H1 (cell line): ENCODE measurements around the gene LMOD2. TPM values are rescaled to one million over a fixed set of nuclear protein-coding genes. Genes with fewer than 3 reads are reported as not detected.
A peak's percentile ranks its signal among the peaks of the same experiment; 100 is the strongest.

Source experiments
- CTCF ChIA-PET: fragments of 300-600 bp; sonication (Branson Sonifier 250); formaldehyde crosslinking; loops from one replicate; lab custom pipeline; 2021; ENCODE audit not compliant: partially characterized antibody; lab: Charles Lee
- POLR2A ChIA-PET: fragments of 300-600 bp; sonication (Branson Sonifier 250); formaldehyde crosslinking; loops from one replicate; lab custom pipeline; 2021; ENCODE audit warnings: inconsistent platforms; ENCODE audit not compliant: partially characterized antibody; lab: Charles Lee
- DNase-seq, 2 experiments: peaks; one replicate each; pipeline versions ENCODE4 v3.0.0 to v3.0.0-alpha.2; 2010 to 2022; ENCODE audit warnings: low spot score in 2 of 2, low read depth in 1 of 2, mixed read lengths in 1 of 2
- FAIRE-seq: peaks from 2 replicates; lab custom pipeline; 2011; peaks lifted over from hg19 to GRCh38; lab: Jason Lieb, UNC
- H2AFZ ChIP-seq: 2 replicates; pipeline ENCODE4 v1.8.1; 2012; ENCODE audit warnings: low read length, inconsistent platforms
- H2AK5ac ChIP-seq: 2 replicates; pipeline ENCODE4 v1.6.1; 2013; ENCODE audit warnings: low read depth, low read length
- H2BK120ac ChIP-seq: replicated peaks from 2 replicates; pipeline ENCODE3; 2013; ENCODE audit warnings: low read depth, low read length, inconsistent platforms
- H2BK12ac ChIP-seq: 2 replicates; pipeline ENCODE4 v1.6.1; 2013; ENCODE audit warnings: low read depth, low read length
- H2BK15ac ChIP-seq: 2 replicates; pipeline ENCODE4 v1.6.1; 2013; ENCODE audit warnings: low read length
- H2BK20ac ChIP-seq: 2 replicates; pipeline ENCODE4 v1.6.1; 2013; ENCODE audit warnings: low read length
- H2BK5ac ChIP-seq: 2 replicates; pipeline ENCODE4 v1.6.1; 2013; ENCODE audit warnings: low read depth, low read length
- H3K14ac ChIP-seq: 2 replicates; pipeline ENCODE4 v1.6.1; 2013; ENCODE audit warnings: inconsistent platforms; ENCODE audit not compliant: insufficient read length
- H3K18ac ChIP-seq: 2 replicates; pipeline ENCODE4 v1.6.1; 2013; ENCODE audit warnings: low read length; ENCODE audit errors: extremely low read depth
- H3K23ac ChIP-seq: 2 replicates; pipeline ENCODE4 v1.6.1; 2013; ENCODE audit warnings: inconsistent platforms; ENCODE audit not compliant: insufficient read length
- H3K23me2 ChIP-seq: 2 replicates; pipeline ENCODE4 v1.6.1; 2013; ENCODE audit warnings: low read depth, low read length
- H3K27ac ChIP-seq: 2 replicates; pipeline ENCODE4 v1.6.1; 2011; ENCODE audit warnings: low read depth, low read length, inconsistent platforms
- H3K27me3 ChIP-seq, 4 experiments: replicated peaks in 1 of 4; 1 replicate in 1 of 4; 2 replicates in 3 of 4; pipeline versions ENCODE4 v1.6.1 to v1.8.1; 2011 to 2013; ENCODE audit warnings: low read length in 3 of 4, mild to moderate bottlenecking in 3 of 4, inconsistent platforms in 2 of 4, mixed read lengths in 2 of 4, moderate library complexity in 1 of 4; ENCODE audit not compliant: control insufficient read depth in 3 of 4, insufficient read depth in 3 of 4; ENCODE audit errors: extremely low read depth in 1 of 4
- H3K36me3 ChIP-seq, 4 experiments: 2 replicates each; pipeline versions ENCODE4 v1.6.1 to v1.8.1; 2011 to 2013; ENCODE audit warnings: mild to moderate bottlenecking in 4 of 4, low read length in 3 of 4, moderate library complexity in 2 of 4, control low read depth in 1 of 4, inconsistent platforms in 1 of 4; ENCODE audit not compliant: insufficient read depth in 4 of 4, control insufficient read depth in 2 of 4
- H3K4ac ChIP-seq: replicated peaks from 2 replicates; pipeline ENCODE3; 2013; ENCODE audit warnings: low read length, low read depth, mixed read lengths, inconsistent platforms; ENCODE audit not compliant: insufficient read length
- H3K4me1 ChIP-seq, 4 experiments: replicated peaks in 1 of 4; 1 replicate in 1 of 4; 2 replicates in 3 of 4; pipeline versions ENCODE4 v1.6.1 to v1.8.1; 2011 to 2013; ENCODE audit warnings: low read length in 3 of 4, inconsistent platforms in 2 of 4, mixed read lengths in 1 of 4; ENCODE audit not compliant: insufficient read depth in 4 of 4, control insufficient read depth in 3 of 4
- H3K4me2 ChIP-seq, 2 experiments: 2 replicates each; pipeline versions ENCODE4 v1.6.1 to v1.8.1; 2011 to 2013; ENCODE audit warnings: low read depth in 2 of 2, low read length in 2 of 2, control low read depth in 1 of 2, inconsistent platforms in 1 of 2, mild to moderate bottlenecking in 1 of 2; ENCODE audit not compliant: insufficient read depth in 1 of 2
- H3K4me3 ChIP-seq, 4 experiments: fragments of 200-600, 300-600 bp in 1 of 4; sonication (generic), shearing (Covaris generic), sonication (Bioruptor Twin) in 1 of 4; 2 replicates each; pipeline versions ENCODE4 v1.5.1 to v1.8.1; 2011 to 2016; ENCODE audit warnings: low read length in 4 of 4, low read depth in 3 of 4, control low read depth in 2 of 4, inconsistent platforms in 2 of 4, mild to moderate bottlenecking in 2 of 4, mixed read lengths in 1 of 4, moderate library complexity in 1 of 4; ENCODE audit not compliant: insufficient read depth in 2 of 4; ENCODE audit errors: extremely low read depth in 1 of 4
- H3K56ac ChIP-seq: replicated peaks from 2 replicates; pipeline ENCODE3; 2013; ENCODE audit warnings: low read depth, mild to moderate bottlenecking, mixed read lengths, low read length, inconsistent platforms; ENCODE audit not compliant: insufficient read length
- H3K79me1 ChIP-seq: 2 replicates; pipeline ENCODE4 v1.6.1; 2013; ENCODE audit warnings: low read depth, low read length, control low read depth
- H3K79me2 ChIP-seq, 2 experiments: 2 replicates each; pipeline versions ENCODE4 v1.6.1 to v1.8.1; 2012 to 2013; ENCODE audit warnings: low read length in 2 of 2, mild to moderate bottlenecking in 2 of 2, inconsistent platforms in 1 of 2; ENCODE audit not compliant: insufficient read depth in 2 of 2, control insufficient read depth in 1 of 2
- H3K9ac ChIP-seq, 4 experiments: replicated peaks in 1 of 4; 1 replicate in 1 of 4; 2 replicates in 3 of 4; pipeline versions ENCODE4 v1.6.1 to v1.8.1; 2011 to 2013; ENCODE audit warnings: low read depth in 3 of 4, low read length in 3 of 4, control low read depth in 2 of 4, mild to moderate bottlenecking in 2 of 4, moderate library complexity in 2 of 4, inconsistent platforms in 1 of 4; ENCODE audit errors: extremely low read depth in 1 of 4
- H3K9me3 ChIP-seq, 2 experiments: 2 replicates each; pipeline versions ENCODE4 v1.6.1 to v1.8.1; 2012 to 2013; ENCODE audit warnings: mild to moderate bottlenecking in 2 of 2, moderate library complexity in 2 of 2, control low read depth in 1 of 2, inconsistent platforms in 1 of 2, low read depth in 1 of 2, low read length in 1 of 2, mixed read lengths in 1 of 2; ENCODE audit not compliant: insufficient read depth in 2 of 2
- H4K20me1 ChIP-seq, 2 experiments: replicated peaks in 1 of 2; 2 replicates each; pipeline versions ENCODE3 to v1.8.1; 2011 to 2013; ENCODE audit warnings: inconsistent platforms in 2 of 2, low read length in 2 of 2, mild to moderate bottlenecking in 1 of 2; ENCODE audit not compliant: insufficient read depth in 2 of 2, control insufficient read depth in 1 of 2
- H4K5ac ChIP-seq: 2 replicates; pipeline ENCODE4 v1.6.1; 2013; ENCODE audit warnings: low read length, low read depth, mixed read lengths, inconsistent platforms; ENCODE audit not compliant: insufficient read length
- H4K8ac ChIP-seq: 2 replicates; pipeline ENCODE4 v1.8.0; 2013; ENCODE audit warnings: mild to moderate bottlenecking, moderate library complexity, low read length, inconsistent platforms; ENCODE audit not compliant: insufficient read depth; ENCODE audit errors: extremely low read depth
- H4K91ac ChIP-seq: replicated peaks from 2 replicates; pipeline ENCODE3; 2013; ENCODE audit warnings: low read length, mixed read lengths, inconsistent platforms; ENCODE audit not compliant: insufficient read length
- BACH1 ChIP-seq: IDR thresholded peaks from 2 replicates; pipeline ENCODE4 v1.6.1; 2012; ENCODE audit warnings: low read length, improper control_type of control experiment
- BCL11A ChIP-seq, 2 experiments: IDR thresholded peaks; one replicate each; pipeline ENCODE4 v1.6.1; 2011; ENCODE audit warnings: low read depth in 2 of 2, low read length in 2 of 2, mild to moderate bottlenecking in 2 of 2
- HDAC2 ChIP-seq, 2 experiments: fragments of 300-600 bp in 1 of 2; sonication (generic) in 1 of 2; IDR thresholded peaks; 2 replicates each; pipeline ENCODE4 v1.6.1; 2011 to 2012; ENCODE audit warnings: low read depth in 2 of 2, low read length in 2 of 2, mild to moderate bottlenecking in 2 of 2, moderate library complexity in 2 of 2, borderline replicate concordance in 1 of 2, inconsistent platforms in 1 of 2
- NRF1 ChIP-seq: IDR thresholded peaks from 2 replicates; pipeline ENCODE4 v1.6.1; 2011; ENCODE audit warnings: mild to moderate bottlenecking, low read depth, low read length, improper control_type of control experiment
- POU5F1 ChIP-seq: IDR thresholded peaks from 2 replicates; pipeline ENCODE4 v1.6.1; 2011; ENCODE audit warnings: low read depth, mild to moderate bottlenecking, low read length, moderate library complexity
- SIN3A ChIP-seq, 2 experiments: IDR thresholded peaks in 1 of 2; conservative IDR thresholded peaks in 1 of 2; 2 replicates each; pipeline ENCODE4 v1.6.1; 2011 to 2012; ENCODE audit warnings: low read length in 2 of 2, improper control_type of control experiment in 1 of 2, low read depth in 1 of 2, mild to moderate bottlenecking in 1 of 2
- SIRT6 ChIP-seq: IDR thresholded peaks from one replicate; pipeline ENCODE4 v1.7.1; 2012; ENCODE audit warnings: low read length, inconsistent platforms
- WGBS, 2 experiments: shearing (Covaris generic) in 1 of 2; methylation state at CpG; one replicate each; pipeline versions ENCODE4 v1.1.6 to v1.1.7; 2013 to 2015; ENCODE audit warnings: low lambda C conversion rate in 2 of 2, mixed read lengths in 2 of 2, inconsistent platforms in 1 of 2, low coverage in 1 of 2, missing lambda C conversion rate in 1 of 2; ENCODE audit not compliant: insufficient replicate concordance in 2 of 2, insufficient coverage in 1 of 2, insufficient read length in 1 of 2; ENCODE audit errors: extremely low coverage in 1 of 2, missing lambda C conversion rate in 1 of 2; 5-methylcytosine and 5-hydroxymethylcytosine counted together
- polyA plus RNA-seq, 7 experiments: library from polyadenylated mRNA; depleted of rRNA in 3 of 7; stranded (reverse) in 5 of 7; unstranded in 2 of 7; fragments of >200 nt in 5 of 7; fragments of 200-250 nt in 2 of 7; gene quantifications; 1 replicate in 5 of 7; 2 replicates in 1 of 7; 4 replicates in 1 of 7; pipeline versions ENCODE4 v1.2.1 to v1.2.3, GENCODE V29; 2011 to 2013; ENCODE audit warnings: missing spikeins in 2 of 7, mixed read lengths in 2 of 7
- total RNA-seq: library from RNA; stranded (reverse); fragmentation: NEBNext Ultra II Directional; extraction: Animal tissue kit (Norgen Biotek cat#: 25700); gene quantifications from 2 replicates; pipeline ENCODE4 v1.2.1, GENCODE V29; 2021

LMOD2 gene
- total and polyA plus RNA-seq, 2 of the 8 experiments (the other 6 are each of a cell fraction or from before 2014, with no cell fraction given): 0.03 to 0.22 TPM

- H3K27ac ChIP-seq: no peak overlapping the region
- H3K79me1 ChIP-seq: no peaks in the 10 kb centered on the region
- H3K23ac ChIP-seq: no peak overlapping the region
- H2BK120ac ChIP-seq: no peak overlapping the region
- no peak overlapping the region for H3K9ac ChIP-seq
- no peak overlapping the region for H3K4me2 ChIP-seq
- H3K4me3 ChIP-seq: no peak overlapping the region
- no peak overlapping the region for H2BK5ac ChIP-seq
- no peak overlapping the region for H2BK15ac ChIP-seq
- no peaks in the 10 kb centered on the region for H4K20me1 ChIP-seq
- peaks cover 0 to 2% of the 10 kb centered on the region in 2 experiments; a peak in 1 of 4 replicates for H3K9me3 ChIP-seq
- ChIA-PET CTCF (interaction anchor here (0.7 to 1.1 kb wide), 5 partner anchors 9 to 80 kb away, joined by 3 to 4 read pairs (median 3); no protein-coding TSS in a partner anchor), POLR2A (interaction anchor here (1.0 to 1.7 kb wide), 2 partner anchors 9 to 19 kb away, joined by 4 to 6 read pairs; no protein-coding TSS in a partner anchor)
- H3K23me2 ChIP-seq: no peaks in the 10 kb centered on the region
- no peak overlapping the region for H4K5ac ChIP-seq
- DNase-seq: no peak
- no peak overlapping the region for H2BK12ac ChIP-seq
- no peak overlapping the region for H3K56ac ChIP-seq
- H4K91ac ChIP-seq: no peak overlapping the region
- H3K27me3 ChIP-seq: no peaks in the 10 kb centered on the region
- peak overlapping the region; percentile 75; the same call in 1 of the 2 replicates for H2AFZ ChIP-seq
- no peak overlapping the region for H4K8ac ChIP-seq
- H3K79me2 ChIP-seq: no peaks in the 10 kb centered on the region
- H3K14ac ChIP-seq: no peak overlapping the region
- WGBS, 2 experiments: 93% methylated on average over 6 of the region's 6 CpGs; no CpG with 5 or more reads in 1 of the 2 experiments
- H2AK5ac ChIP-seq: no peak overlapping the region
- no peak overlapping the region for H3K18ac ChIP-seq
- no peaks in the 10 kb centered on the region for H3K36me3 ChIP-seq
- FAIRE-seq: no peak
- no peak overlapping the region for H2BK20ac ChIP-seq
- H3K4ac ChIP-seq: no peak overlapping the region
- peaks cover 0 to 2% (median 0%) of the 10 kb centered on the region in 4 experiments; a peak in 1 of 7 replicates for H3K4me1 ChIP-seq
- TF ChIP-seq BACH1 (no peak), SIN3A (conservative IDR thresholded peaks at IDR 0.05 in 1 of 2, IDR thresholded peaks at IDR 0.05 in 1 of 2; ENCODE audit: low read depth in 1 of 2, low read length in 2 of 2) (no peak), NRF1 (no peak), POU5F1 (no peak), BCL11A (IDR thresholded peaks at IDR 0.05; ENCODE audit: low read depth in 2 of 2, low read length in 2 of 2) (no peak), SIRT6 (no peak), HDAC2 (IDR thresholded peaks at IDR 0.05; ENCODE audit: borderline replicate concordance in 1 of 2, low read depth in 2 of 2, low read length in 2 of 2) (no peak)
Observed at GRCh38 chr7:123663200-123663599, 7.5 kb downstream of the LMOD2 start.
